IPS-NIHi11 (cell line): ENCODE measurements around the gene MINK1.
"Not testable (repeated sequence)": the region's sequence is repeated elsewhere in the genome, so short reads cannot be mapped to it uniquely, and the experiment has no call there.

Experiments
- DNase-seq: peaks from one replicate; pipeline ENCODE4 v3.0.0; 2012; ENCODE audit warnings: mixed read lengths, low spot score

The MINK1 gene

DNA sequence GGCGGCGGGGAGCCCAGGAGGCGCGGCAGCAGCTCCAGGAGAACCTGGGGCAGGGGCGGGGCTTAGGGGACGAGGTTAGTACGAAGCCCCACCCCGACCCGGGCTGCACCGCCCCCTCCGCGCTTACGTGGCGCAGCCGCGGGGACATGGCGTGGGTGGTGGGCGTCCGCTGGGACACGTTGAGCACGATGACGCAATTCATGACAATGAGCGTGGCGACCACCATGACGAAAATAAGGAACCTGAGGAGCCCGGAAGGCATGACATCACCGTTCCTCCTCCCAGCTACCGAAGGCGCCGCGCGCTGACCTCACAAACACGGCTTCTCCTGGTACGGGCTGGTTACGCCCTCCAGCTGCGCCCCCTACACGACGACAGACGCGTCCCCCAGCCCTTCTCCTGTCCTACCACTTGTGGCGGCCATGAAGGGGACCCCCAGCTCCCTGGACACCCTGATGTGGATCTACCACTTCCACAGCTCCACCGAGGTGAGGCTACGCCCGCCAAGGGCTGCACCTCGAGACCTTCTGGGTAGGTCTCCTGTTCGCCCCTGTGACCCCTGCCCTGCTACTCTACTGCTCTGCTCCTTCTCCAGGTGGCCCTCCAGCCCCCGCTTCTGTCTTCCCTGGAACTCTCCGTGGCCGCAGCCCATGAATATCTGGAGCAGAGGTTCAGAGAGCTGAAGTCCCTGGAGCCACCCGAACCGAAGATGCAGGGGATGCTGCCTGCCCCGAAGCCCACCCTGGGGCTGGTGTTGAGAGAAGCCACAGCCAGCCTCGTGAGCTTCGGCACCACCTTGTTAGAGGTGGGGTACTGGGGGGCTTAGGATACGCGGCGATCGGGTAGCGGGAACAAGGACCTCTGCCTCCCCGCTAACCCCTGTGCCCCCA lies 66.4 kb downstream of the MINK1 start, which contains the start of gene C17orf107:
TSS of gene C17orf107 (plus strand) at position 196 of the 890 bp plus-strand sequence. CDS start at position 423, 227 bp downstream.
- DNase-seq, result peak; percentile 90

DNA sequence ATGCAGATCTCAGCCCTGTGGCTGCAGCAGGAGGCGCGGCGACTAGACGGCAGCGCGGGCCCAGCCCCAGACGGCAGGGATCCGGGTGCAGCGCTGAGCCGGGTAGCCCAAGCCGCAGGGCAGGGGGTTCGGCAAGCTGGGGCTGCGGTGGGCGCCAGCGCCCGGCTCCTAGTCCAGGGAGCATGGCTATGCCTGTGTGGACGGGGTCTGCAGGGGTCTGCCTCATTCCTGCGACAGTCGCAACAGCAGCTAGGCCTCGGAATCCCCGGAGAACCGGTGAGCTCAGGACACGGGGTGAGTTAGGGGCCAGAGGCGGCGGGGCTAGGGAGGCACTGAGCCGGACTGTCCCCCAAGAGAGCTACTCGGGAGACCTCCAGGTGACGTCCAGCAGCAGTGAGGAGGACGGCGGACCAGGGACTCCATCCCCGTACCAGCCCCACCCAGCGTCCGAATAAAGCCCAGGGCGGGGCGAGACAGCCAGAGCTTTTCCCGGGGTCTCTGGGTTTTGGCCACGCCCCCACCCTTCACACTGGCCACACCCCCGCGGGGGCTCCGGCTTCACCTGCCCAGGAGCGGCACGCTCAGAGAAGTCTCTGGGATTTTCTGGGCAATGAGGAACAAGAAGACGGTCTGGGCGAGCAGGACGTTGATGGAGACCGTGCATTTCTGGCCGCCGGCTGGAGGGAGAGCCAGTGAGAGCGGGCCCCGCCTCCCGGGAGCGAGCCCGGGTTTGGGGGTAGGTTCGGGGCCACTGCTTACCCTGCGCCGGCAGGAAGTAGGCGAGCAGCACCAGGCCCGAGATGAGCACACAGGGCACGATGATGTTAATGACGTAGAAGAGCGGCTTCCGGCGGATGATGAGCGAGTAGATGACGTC lies 67.3 kb downstream of the MINK1 start:
- peak; percentile 48 for DNase-seq

DNA sequence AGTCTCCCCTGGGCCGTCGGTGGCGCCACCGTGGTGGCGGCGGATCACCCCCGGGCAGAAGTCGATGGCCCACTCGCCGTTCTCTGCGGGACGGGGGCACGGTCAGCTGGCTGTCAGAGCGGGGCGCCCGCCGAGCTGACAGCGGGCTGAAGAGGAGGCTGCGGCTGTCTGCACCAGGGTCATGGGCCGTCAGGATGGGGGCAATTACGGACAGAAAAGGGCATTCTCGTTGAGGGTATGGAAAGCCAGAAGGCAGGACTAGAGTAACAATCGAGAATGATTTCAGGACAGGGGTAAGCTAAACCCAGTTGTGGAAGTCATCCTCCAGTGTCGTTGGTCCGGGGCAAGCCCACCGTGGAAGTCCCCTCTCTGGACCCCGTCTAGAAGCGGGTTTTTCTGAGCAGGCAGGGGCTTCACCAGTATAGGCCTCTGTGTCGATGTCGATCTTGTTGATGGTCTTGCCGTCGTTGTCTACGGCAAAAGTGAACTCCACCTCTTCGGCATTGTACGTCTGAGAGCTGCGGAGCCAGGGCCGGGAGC lies 68.0 kb downstream of the MINK1 start:
- DNase-seq, result no peak

DNA sequence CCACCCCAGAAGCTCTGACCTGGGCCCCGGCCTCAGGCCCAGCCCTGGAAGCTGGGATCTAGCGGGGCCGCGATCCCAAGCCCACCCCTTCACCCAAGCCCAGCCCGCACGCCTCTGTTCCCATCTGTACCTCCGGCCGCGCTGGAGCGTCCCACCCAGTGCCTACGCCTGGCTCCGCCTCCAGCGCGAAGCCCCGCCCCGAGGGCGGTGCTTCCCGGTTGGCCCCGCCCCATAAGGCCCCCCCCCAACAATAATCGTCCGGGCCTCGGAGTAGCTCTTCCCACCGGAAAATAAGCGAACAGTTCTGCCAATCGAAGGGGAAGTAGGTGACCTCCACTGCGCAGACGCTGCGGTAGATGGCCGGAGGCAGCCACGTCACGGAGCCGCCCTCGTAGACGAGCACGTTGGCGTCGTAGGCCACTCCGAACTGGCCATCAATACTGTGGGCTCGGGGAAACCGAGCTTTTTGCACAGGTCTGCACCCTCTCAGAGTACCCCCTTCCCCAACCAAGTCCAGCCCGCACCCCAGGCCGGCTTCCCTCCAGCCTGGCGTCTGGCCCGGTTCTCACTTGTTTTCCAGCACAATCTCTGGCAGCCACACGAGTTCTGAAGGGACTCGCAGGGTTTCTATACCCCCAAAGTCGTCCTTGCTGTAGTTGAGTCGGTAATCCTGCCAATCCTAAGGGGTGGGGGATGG lies 68.7 kb downstream of the MINK1 start:
- DNase-seq, result peak; percentile 46

DNA sequence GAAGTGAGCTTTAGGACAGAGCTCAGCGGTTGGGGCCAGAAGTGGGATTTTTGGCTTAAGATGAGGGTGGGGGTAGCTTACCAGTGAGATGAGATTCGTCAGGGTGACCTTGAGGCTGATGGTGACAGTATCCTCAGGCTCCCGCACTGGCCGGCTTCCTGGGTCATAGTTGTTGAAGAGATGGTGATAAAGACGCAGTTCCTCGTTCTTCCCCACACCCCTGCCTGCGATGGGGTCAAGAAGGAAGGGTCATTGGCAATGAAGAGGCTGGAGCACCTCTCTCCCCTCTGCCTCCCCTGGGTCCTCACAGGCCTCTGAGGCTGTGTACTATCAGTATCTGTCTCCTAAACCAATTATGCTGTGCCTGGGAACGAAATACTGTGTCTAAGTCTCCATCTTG lies 69.4 kb downstream of the MINK1 start:
- no peak for DNase-seq

DNA sequence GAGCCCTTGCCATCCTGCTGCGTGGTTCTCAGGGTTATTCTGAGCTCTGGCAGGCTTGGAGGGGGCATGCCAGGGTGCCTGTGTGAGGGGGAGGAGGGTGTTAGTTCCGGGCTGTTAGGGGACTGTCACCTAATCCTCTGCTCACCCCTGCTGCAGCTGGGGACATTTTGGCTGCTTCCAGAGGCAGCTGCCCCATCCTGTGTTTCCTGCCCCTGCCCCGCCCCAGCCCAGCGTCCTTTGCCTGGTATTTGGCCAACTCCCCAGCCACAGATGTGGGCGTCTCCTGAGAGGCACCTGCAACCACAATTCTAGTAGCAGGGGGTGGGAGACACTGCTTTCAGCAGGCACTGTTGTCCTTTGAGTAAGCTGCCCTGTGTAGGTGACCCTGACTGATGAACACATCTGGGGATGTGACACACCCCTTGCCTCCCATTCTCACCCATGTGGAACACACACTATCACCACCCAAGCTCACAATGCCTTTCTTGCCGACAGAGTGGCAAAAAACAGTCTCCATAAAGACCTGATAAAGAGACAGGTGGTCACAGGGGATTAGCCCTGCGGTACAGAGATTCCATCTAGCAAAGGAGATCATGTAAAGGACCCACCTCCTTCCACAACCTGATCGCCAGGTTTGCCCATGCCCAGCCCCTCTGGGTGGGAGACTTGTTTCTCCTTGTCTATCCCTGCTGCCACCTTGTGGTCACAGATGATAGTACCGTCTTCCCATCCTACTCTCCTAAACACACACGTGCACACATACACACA lies 70.1 kb downstream of the MINK1 start, which contains the start of gene CHRNE:
TSS of gene CHRNE (minus strand) at position 48 of the 768 bp plus-strand sequence. CDS start at position 13, 35 bp downstream.
- DNase-seq, result peak; percentile 68

DNA sequence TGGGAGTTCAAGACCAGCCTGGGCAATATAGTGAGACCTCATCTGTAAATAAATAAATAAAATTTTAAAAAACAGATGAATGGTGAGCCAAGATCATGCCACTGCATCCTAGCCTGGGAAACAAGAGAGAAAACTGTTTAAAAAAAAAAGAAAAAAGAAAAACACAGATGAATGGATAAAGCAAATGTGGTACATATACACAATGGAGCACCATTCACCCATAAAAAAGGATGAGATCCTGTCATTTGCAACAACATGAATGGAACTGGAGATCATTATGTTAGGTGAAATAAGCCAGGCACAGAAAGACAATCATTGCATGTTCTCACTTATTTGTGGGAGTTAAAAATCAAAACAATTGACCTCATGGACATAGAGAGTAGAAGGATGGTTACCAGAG lies 73.5 kb downstream of the MINK1 start:
- DNase-seq, result not testable (repeated sequence)

DNA sequence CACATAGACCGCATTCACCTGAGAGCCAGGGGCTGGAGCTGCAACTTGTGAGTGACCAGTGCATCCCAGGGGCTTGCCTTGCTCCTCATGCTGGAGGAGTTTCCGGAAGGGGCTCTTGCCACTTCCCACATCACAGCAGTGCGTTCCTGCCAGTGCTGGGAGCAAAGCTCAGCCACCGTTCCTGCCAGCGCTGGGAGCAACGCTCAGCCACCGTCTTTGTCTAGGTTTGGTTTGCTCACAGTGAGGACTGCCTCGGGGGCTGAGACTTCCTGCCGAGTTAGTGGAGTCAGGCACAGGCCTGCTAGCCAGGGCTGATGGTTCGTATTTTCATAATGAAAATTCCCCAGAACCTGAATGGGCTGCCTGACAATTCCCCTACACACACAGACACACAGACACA lies 75.2 kb downstream of the MINK1 start:
- DNase-seq, result no peak

DNA sequence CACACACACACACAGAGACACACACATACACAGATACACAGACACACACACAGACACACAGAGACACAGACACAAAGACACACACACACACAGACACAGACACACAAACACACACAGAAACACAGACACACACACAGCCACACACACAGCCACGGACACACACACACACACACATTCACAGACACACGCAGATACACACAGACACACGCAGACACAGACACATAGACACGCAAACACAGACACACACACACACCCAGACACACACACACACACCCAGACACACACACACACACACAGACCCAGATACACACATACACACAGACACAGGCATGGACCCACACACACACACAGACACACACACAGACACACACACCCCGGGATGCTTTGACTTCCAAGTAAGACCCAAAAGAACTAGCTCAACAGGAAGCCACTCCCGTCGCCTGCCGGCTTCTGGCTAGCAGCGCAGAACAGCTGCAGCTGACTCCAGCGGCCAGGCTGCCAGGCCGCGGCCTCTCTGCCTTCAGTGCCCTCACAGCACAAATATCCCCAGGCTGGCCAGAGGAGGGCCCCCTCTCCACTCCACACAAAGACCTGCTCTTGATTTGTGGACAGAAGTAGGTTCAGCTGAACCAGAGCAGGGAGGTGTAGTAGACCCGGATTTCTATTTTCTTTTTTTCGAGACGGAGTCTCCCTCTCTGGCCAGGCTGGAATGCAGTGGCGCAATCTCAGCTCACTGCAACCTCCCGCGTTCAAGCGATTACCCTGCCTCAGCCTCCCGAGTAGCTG lies 75.8 kb downstream of the MINK1 start:
- DNase-seq, result peak; percentile 89

DNA sequence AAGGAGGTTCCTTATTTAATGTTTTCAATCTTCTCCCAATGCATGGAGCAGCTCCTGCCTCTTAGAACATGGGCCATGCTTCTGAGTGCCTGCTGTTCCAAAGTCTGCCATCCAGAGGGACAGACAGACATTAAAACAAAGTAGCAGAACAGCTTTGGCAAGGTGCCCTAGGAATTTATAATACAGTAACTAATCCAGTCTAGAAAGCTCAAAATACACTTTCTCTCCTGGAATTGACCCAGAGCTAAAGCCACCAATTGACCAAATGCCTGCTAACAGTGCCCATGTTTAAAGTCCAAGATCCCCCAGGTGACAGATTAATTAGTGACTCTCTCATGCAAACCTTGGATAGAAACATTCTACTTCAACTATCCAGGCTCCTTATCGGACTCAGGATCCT lies 80.9 kb downstream of the MINK1 start:
- DNase-seq, result no peak

DNA sequence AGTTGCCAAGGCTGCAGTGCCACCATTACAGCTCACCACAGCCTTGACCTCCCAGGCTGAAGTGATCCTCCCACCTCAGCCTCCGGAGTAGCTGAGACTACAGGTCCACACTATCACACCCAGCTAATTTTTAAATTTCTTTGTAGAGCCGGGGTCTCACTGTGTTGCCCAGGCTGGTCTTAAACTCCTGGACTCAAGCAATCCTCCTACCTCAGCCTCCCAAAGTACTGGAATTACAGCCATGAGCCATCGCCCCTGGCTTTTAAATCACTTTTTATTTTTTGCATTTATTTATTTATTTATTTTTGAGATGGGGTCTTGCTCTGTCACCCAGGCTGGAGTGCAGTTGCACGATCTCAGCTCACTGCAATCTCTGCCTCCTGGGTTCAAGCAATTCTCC lies 81.4 kb downstream of the MINK1 start:
- DNase-seq, result not testable (repeated sequence)

DNA sequence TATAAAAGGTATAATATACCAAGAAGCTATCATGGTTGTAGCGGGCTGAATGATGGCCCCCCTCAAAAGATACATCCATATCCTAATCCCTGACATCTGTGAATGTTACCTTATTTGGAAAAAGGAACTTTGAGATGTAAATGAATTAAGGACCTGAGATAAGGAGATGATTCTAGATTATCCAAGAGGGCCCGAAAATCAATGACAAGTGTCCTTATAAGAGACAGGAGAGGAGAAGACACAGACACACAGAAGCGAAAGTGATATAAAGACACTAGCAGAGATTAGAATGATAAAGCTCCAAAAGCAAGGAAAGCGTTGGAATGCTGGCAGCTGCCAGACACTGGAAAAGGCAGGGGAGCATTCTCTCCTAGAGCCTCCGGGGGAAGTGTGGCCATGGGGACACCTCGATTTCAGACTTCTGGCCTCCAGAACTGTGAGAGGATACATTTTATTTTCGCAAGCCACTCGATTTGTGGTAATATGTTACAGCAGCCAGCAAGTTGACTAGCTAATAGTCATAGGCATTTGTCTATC lies 86.4 kb downstream of the MINK1 start:
- no peak for DNase-seq

DNA sequence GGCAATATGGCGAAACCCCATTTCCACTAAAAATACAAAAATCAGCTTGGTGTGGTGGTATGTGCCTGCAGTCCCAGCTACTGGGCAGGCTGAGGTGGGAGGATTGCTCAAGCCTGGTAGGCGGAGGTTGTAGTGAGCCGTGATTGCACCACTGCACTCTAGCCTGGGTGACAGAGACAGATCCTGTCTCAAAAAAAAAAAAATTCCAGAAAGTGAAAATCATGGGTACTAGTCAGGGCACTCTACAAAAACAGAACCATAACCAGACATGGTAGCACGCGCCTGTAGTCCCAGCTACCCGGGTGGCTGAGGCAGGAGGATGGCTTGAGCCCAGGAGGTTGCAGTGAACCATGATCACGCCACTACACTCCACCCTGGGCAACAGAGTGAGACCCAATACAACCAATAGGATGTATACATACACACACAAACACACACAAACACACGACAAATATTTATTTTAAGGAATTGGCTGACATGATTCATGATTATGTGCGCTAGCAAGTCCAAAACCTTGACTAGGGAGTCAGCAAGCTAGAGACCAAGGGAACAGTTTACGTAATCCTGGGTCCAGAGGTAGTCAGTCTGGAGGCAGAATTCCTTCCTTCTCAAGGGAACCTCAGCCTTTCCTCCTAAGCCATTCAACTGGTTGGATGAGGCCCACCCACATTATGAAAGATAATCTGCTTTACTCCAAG lies 87.4 kb downstream of the MINK1 start:
- no peak for DNase-seq

DNA sequence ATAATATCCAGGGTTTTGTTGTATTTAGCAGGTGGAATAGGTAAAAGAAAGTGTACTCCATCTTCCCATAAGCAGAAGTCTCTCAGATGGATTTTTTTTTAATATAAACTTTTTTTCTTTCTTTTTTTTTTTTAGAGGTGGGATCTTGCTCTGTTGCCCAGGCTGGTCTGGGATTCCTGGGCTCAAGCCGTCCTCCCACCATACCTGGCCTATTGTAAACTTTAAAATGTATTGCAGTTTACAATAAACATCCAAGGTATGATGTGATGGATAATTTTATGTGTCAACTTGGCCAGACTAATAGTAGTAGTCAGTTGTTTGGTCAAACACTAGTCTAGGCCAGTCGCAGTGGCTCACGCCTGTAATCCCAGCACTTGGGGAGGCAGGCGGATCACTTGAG lies 88.2 kb downstream of the MINK1 start:
- DNase-seq, result no peak

DNA sequence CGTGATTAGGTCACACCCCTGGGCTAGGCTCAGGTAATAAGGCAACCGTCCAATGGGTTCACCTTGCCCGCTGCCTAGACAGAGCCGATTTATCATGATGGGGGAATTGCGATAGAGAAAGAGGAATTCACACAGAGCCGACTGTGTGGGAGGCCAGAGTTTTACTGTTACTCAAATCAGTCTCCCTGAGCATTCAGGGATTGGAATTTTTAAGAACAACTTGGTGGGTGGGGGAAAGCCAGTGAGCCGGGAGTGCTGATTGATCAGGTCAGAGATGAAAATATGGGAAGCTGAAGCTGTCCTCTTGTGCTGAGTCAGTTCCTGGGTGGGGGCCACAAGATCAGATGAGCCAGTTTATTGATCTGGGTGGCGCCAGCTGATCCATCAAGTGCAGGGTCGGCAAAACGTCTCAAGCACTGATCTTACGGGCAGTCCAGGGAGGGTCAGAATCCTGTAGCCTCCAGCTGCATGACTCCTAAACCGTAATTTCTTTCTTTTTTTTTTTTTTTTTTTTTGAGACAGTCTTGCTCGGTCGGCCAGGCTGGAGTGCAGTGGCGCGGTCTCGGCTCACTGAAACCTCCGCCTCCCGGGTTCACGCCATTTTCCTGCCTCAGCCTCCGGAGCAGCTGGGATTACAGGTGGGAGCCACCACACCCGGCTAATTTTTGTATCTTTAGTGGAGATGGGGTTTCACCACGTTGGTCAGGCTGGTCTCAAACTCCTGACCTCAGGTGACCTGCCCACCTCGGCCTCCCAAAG lies 93.6 kb downstream of the MINK1 start:
- not testable (repeated sequence) for DNase-seq

DNA sequence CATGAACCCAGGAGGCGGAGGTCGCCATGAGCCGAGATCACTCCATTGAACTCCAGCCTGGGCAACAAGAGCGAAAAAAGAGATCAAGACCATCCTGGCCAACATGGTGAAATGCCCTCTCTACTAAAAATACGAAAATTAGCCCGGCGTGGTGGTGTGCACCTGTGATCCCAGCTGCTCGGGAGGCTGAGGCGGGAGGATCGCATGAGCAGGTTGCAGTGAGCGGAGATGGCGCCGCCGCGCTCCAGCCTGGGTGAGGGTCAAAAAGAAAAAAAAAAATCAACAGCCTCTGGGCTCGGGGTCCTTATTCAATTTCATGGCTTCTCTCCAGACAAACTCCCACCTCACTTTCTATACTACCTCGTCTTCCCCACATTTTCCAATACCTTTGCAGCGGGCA lies 95.7 kb downstream of the MINK1 start:
- no peak for DNase-seq

DNA sequence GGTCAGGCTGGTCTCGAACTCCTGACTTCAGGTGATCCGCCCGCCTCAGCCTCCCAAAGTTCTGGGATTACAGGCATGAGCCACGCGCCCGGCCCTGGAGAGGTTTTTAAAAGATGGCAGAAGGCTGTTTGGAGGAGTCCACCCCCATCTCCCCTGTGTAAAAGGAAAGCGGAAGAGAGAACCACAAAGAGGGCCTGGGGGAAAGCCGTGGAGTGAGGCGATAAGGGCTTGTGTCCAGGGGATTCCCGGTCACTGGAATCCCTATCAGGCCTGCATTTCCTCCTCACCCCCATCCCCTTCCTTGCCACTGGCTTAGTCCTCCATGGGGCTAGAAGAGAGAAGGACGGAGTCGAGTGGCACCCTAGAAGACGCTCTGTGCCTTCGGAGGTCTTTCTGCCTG lies 98.8 kb downstream of the MINK1 start, which contains the start of gene GP1BA:
TSS of gene GP1BA (plus strand) at position 315 of the 400 bp plus-strand sequence. CDS start 328 bp downstream, outside the sequence.
- no peak for DNase-seq

DNA sequence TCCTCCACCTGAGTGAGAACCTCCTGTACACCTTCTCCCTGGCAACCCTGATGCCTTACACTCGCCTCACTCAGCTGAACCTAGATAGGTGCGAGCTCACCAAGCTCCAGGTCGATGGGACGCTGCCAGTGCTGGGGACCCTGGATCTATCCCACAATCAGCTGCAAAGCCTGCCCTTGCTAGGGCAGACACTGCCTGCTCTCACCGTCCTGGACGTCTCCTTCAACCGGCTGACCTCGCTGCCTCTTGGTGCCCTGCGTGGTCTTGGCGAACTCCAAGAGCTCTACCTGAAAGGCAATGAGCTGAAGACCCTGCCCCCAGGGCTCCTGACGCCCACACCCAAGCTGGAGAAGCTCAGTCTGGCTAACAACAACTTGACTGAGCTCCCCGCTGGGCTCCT lies 99.6 kb downstream of the MINK1 start:
- no peak for DNase-seq
